Smooth muscle cell (in vitro differentiated cells): ENCODE results near the gene NOTUM. TPM values are rescaled to one million over a fixed set of nuclear protein-coding genes. Genes with fewer than 3 reads are reported as not detected.

Experiments
- DNase-seq: peaks from one replicate; lab custom pipeline; 2025; ENCODE audit not compliant: unreplicated experiment; lab: John Stamatoyannopoulos, UW
- H2AFZ ChIP-seq: fragments of 200-600 bp; sonication (generic); 2 replicates; pipeline ENCODE4 v1.6.0; 2016; ENCODE audit warnings: antibody characterized with exemption, low read depth, mild to moderate bottlenecking
- H3F3A ChIP-seq: fragments of 200-600 bp; sonication (generic); 2 replicates; pipeline ENCODE4 v1.6.0; 2017; ENCODE audit warnings: antibody characterized with exemption, low read depth
- H3K27ac ChIP-seq: fragments of 200-600 bp; sonication (generic); 2 replicates; pipeline ENCODE4 v1.5.1; 2016; ENCODE audit warnings: low read depth, mild to moderate bottlenecking
- H3K27me3 ChIP-seq: fragments of 200-600 bp; sonication (generic); 2 replicates; pipeline ENCODE4 v1.6.1; 2016; ENCODE audit warnings: low read depth, mild to moderate bottlenecking
- H3K36me3 ChIP-seq: fragments of 200-600 bp; sonication (generic); 2 replicates; pipeline ENCODE4 v1.5.1; 2016; ENCODE audit warnings: low read depth
- H3K4me1 ChIP-seq: fragments of 200-600 bp; sonication (generic); 2 replicates; pipeline ENCODE4 v1.5.1; 2016; ENCODE audit warnings: low read depth
- H3K4me2 ChIP-seq: fragments of 200-600 bp; sonication (generic); 2 replicates; pipeline ENCODE4 v1.6.0; 2016; ENCODE audit warnings: mild to moderate bottlenecking
- H3K4me3 ChIP-seq: fragments of 200-600 bp; sonication (generic); 2 replicates; pipeline ENCODE4 v1.5.1; 2016; ENCODE audit warnings: mild to moderate bottlenecking
- H3K79me2 ChIP-seq: fragments of 200-600 bp; sonication (generic); 2 replicates; pipeline ENCODE4 v1.6.0; 2016; ENCODE audit warnings: low read depth, mild to moderate bottlenecking
- H3K9ac ChIP-seq: fragments of 200-600 bp; sonication (generic); 2 replicates; pipeline ENCODE4 v1.6.0; 2016; ENCODE audit warnings: low read depth
- H3K9me3 ChIP-seq: fragments of 200-600 bp; sonication (generic); replicated peaks from 2 replicates; pipeline ENCODE4 v1.5.1; 2016; ENCODE audit warnings: low read depth
- H4K20me1 ChIP-seq: fragments of 200-600 bp; sonication (generic); 2 replicates; pipeline ENCODE4 v1.6.0; 2016; ENCODE audit warnings: low read depth
- CTCF ChIP-seq: fragments of 200-600 bp; sonication (generic); IDR thresholded peaks from 2 replicates; pipeline ENCODE4 v1.5.1; 2017; ENCODE audit warnings: borderline replicate concordance, mild to moderate bottlenecking, antibody characterized with exemption; ENCODE audit not compliant: insufficient read depth, poor library complexity, severe bottlenecking
- WGBS: methylation state at CpG from one replicate; pipeline ENCODE4 v1.1.7; 2016; ENCODE audit warnings: low lambda C conversion rate; 5-methylcytosine and 5-hydroxymethylcytosine counted together
- polyA plus RNA-seq: library from polyadenylated mRNA; unstranded; fragments of >200 nt; fragmentation: Nextera tagmentation; extraction: Ambion mirVana; gene quantifications from 2 replicates; pipeline ENCODE4 v1.2.1, GENCODE V29; 2016
- total RNA-seq: library from RNA; depleted of rRNA; stranded (reverse); fragments of >200 nt; gene quantifications from 2 replicates; pipeline ENCODE4 v1.2.3, GENCODE V29; 2014

NOTUM gene
- total and polyA plus RNA-seq, 2 experiments from 2014 or later: 0.90 to 2.9 TPM

DNA sequence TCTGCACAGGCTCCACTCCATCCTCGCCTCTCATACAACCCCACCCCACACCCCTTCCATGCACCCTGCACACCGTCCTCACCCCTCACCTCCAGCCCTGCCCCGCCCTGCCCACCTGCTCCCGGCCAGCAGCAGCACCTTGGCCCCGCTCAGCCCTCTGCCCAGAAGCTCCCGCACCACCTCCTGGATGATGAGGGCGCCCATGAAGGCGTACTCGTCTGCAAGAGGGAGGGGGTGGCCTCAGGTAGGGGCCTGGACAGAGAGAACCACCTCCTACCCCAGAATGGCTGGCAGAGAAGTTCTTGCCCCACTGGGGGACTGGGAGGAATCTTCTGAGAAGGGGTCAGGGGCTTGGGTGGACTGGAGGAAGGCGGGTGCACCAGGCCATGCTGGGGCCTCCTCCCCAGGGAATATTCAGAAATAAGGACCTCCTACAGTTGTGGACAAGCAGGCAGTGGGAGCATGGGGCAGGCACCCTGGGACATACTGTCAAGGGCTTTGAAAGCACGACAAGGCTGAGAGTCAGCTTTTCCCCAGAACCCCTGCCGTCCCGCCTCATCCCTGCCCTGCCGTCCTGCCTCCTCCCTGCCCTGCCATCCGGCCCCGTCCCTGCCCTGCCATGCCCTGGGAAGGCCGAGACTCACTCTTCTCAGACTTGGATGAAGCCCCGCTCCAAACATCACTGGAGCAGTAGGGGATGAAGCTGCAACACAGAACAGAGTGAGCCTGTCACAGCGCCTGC lies 3.1 kb downstream of the NOTUM start:
- Histone ChIP-seq H3K4me1 (no peaks in the 10 kb centered on the region), H3K27ac (no peak overlapping the region), H3K9ac (no peak overlapping the region), H3K79me2 (no peaks in the 10 kb centered on the region), H3K4me2 (no peak overlapping the region), H3K9me3 (no peaks in the 10 kb centered on the region), H3F3A (no peaks in the 10 kb centered on the region), H3K27me3 (peaks cover 30% of the 10 kb centered on the region), H2AFZ (no peak overlapping the region), H3K4me3 (no peak overlapping the region), H3K36me3 (no peaks in the 10 kb centered on the region), H4K20me1 (no peaks in the 10 kb centered on the region)
- DNase-seq: no peak
- no peak for TF ChIP-seq CTCF
- WGBS: 92% methylated on average over 18 of the region's 19 CpGs

DNA sequence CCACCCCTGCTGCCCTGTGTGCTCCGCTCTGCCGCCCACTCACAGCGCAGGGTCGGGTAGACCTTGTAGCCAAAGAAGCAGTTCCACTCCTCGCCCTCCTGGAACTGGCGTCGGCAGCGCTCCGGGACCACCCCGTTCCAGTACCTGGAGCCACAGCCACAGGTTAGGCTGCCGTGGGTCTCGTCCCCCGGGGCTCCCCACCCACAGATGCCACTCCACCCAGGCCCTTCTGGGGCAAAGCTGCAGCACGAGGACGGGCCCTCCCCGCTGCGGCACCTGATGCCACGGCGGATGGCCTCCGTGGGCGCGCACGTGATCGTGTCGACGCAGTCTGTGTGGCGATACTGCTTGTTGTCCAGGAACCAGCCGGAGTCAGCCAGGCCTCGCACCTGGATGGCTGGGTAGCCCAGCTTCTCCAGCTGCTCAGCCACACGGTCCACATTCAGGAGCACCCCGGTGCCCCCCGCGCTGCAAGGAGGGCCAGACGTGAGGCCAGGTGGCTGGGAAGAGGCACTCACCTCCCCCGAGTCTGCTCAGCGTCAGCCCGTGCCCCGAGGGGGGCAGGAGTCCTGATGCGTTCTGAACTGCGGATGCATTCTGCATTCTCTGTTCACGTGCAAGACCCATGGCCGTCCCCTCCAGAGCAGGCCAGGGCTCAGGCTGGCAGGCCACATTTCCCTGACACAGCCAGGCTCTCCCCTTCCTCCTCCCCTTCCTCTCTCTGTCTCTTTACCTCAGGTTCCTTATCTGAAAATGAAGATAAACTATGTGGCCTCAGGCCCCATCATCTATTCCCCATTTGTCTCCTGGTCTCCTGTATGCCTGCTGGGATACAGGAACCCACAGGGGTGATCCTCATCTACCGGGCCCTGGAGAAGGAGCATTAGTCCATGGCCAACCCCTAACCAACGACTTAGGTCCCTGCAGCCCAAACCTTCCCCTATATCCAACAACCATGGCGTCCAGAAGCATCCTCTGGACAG lies 4.1 kb downstream of the NOTUM start:
- peaks cover 26% of the 10 kb centered on the region for H3K27me3 ChIP-seq
- H3K4me3 ChIP-seq: no peak overlapping the region
- H3K9ac ChIP-seq: no peak overlapping the region
- H3K27ac ChIP-seq: no peak overlapping the region
- no peaks in the 10 kb centered on the region for H3K4me1 ChIP-seq
- no peaks in the 10 kb centered on the region for H3K36me3 ChIP-seq
- no peaks in the 10 kb centered on the region for H3F3A ChIP-seq
- H3K79me2 ChIP-seq: no peaks in the 10 kb centered on the region
- TF ChIP-seq CTCF: no peak
- H2AFZ ChIP-seq: no peak overlapping the region
- H3K9me3 ChIP-seq: no peaks in the 10 kb centered on the region
- H4K20me1 ChIP-seq: no peaks in the 10 kb centered on the region
- H3K4me2 ChIP-seq: no peak overlapping the region
- WGBS: 88% methylated on average over 45 of the region's 45 CpGs
- DNase-seq: no peak

GRCh38 chr17:81955756-81956544 lies 5.0 kb downstream of the NOTUM start:
- H2AFZ ChIP-seq: no peak overlapping the region
- no peaks in the 10 kb centered on the region for H4K20me1 ChIP-seq
- WGBS: 96% methylated on average over 11 of the region's 13 CpGs
- H3K9ac ChIP-seq: no peak overlapping the region
- DNase-seq: no peak
- no peak for TF ChIP-seq CTCF
- H3K27me3 ChIP-seq: peaks cover 22% of the 10 kb centered on the region
- H3K4me1 ChIP-seq: no peaks in the 10 kb centered on the region
- no peaks in the 10 kb centered on the region for H3K36me3 ChIP-seq
- no peak overlapping the region for H3K4me3 ChIP-seq
- no peaks in the 10 kb centered on the region for H3K79me2 ChIP-seq
- no peaks in the 10 kb centered on the region for H3K9me3 ChIP-seq
- H3K4me2 ChIP-seq: no peak overlapping the region
- no peaks in the 10 kb centered on the region for H3F3A ChIP-seq
- no peak overlapping the region for H3K27ac ChIP-seq
